ENCODE data around the gene FGD1.

GRCh38 chrX:54416965-54417364, 79.1 kb downstream of the FGD1 start:
- no peak for TF ChIP-seq EZH2 (IDR thresholded peaks at IDR 0.05; ENCODE audit: borderline replicate concordance, low read length)
- TF ChIP-seq CTCF (conservative IDR thresholded peaks at IDR 0.05 in 1 of 2, IDR thresholded peaks at IDR 0.05 in 1 of 2; ENCODE audit: extremely low read depth in 1 of 2, insufficient read depth in 1 of 2, low read depth in 1 of 2, low read length in 2 of 2): no peak
